NCI-H226 (cell line): ENCODE results near the gene NFIB.

Experiments used
- DNase-seq: peaks from one replicate; pipeline ENCODE4 v3.0.0-alpha.2; 2015

NFIB gene

DNA sequence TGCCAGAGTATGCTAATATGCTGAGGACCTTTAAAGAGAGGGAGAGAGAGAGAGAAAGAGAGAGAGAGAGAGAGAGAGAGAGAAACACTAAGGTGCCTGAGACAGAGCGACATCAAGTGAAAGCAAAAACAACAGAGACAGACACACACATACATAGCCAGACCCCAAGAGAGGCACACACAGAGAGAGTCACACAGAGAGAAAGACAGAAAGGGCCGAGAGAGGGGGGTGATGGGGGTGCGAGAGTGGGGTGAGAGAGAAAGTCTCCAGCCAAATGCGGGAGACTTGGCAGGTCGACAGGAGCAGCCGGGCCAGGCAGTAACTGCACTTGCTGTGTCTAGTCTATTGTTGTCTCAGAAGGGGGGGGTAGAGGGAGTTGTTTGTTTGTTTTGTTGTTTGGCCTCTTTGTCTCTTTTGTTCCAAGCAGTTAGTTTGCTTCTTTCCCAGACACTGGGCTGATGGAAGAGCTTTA is 30.1 kb upstream of the NFIB start:
- no peak for DNase-seq

DNA sequence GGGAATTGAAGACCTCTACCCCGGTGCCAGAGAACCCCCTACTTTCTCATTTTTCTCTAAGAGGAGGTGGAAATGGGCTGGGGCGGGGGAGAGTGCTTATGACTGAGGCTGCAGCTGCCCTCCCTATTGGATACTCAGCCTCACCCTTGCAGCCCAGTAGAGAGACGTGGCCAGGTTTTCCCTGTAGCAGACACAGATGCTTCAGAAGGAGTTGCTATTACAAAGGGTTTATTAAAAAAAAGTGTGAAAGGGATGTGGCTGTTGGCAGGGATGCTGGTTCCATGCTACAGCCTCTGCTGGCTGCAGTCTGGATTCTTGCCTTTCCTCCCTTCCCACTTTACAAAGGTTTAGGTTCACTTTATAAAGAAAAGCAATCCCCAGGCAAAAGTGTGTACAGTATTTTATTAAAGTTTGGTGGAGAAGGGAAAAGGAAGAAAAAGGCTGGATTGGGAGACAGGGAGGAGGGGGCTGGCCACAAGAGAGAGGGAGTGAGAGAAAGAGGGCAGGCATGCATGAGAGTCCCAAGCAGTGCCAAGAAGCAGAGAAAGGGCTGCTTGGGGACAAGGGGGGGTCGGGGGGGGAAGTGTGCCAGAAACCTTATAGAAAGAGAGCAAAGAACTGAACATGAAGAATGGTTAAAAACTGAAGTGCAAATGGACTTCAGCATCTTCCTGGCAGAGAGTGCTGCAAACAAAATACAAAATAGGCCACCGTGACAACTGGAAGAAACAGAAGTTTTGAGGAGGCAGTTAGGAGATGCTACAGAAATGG is 29.5 kb upstream of the NFIB start:
- no peak for DNase-seq

DNA sequence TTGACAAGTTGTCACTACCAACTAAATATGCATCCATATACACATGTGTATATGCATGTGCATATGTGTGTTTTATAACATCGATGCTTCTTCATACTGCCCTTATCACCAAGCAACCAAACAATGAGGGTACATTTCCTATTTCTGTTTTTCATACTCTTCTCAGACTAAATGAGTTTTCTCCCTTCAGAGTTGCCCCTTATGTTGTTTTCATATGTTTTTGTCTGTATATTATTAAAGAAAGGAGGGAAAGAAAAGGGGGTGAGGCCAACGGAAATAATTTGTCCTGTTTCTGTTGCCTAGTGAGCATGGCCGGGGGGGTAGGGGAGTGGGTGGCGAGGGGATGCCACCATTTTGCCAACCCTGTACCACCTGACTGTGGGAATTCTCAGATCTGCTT is 28.8 kb upstream of the NFIB start:
- DNase-seq: no peak

DNA sequence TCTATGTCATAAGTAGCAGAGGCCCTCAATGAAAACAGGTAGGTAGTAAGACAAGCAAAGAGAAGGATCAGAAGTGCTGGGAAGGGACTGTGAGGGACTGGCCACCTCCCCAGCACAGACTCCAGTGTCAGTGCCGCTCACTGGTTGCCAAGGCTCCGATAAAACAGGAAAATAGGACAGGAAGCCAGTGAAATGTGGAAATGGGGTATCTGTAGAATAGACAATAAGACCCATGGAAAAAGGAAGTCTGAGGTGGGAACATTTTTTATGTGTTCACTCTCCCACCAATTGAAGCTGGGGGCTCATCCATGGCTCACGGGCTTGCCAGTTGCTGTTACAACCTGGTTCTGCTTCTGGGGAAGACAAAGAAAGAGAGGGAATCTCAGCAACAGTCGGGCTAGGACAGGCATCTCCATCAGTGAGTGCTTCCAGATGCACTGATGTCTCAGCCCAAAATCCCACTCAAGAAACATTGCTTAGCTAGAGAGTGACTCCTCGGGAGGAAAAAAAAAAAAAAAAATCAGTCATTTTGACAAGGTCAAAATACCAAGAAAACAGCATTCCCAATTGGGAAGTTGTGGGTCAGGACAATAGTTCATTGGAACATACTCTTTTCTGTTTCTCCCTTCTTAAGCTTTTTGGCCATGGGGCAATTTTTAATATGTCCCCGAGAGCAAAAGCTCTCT is 27.6 kb upstream of the NFIB start:
- DNase-seq: no peak

DNA sequence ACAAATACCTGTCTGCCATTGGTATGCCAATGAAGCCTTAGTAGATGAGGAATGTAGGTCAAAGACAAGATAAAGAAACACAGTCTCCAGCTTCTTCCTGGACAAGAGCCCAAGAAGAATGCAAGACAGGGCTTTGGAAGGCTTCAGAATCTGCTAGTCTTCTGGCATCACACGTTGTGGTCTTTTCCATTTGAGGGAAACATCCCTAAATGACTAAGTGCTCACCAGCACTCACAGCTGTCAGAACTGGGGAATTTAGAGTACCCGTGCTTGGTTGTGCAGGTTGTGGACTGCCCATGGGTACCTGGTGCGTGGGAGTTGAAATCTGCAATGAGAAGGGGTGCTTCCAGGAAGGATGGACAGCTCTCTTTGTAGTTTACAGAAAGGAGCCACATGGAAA is 27.1 kb upstream of the NFIB start:
- DNase-seq: no peak

DNA sequence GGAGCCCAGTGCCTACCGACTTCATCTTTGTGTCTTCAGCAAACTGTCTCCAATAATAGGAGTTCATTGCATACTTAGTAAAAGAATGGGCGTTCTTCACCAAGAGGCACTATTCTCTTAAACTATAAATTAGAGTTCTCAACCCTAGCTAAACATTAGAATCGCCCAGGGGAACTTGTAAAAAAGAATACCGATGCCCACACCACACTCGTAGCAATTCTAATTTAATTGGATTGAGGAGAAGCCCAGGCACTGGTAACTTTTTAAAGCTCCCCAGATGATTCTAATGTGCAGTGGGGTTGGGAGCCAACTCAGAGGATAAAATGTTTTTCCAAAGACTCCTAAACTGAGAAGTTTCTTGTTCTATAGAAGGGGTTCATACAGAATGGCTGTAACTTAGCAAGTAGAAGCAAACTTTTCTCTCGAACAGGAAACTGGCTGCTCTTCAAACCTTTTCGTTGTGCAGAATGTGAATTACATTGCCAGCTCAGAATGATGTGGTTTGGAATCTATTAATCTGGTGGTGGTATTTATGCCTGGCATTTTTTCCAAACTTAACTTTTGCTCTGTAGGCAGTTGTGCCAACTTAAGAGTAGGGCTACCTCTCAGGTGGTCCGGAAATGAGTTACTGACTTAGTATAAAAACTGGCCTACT is 26.4 kb upstream of the NFIB start:
- no peak for DNase-seq

DNA sequence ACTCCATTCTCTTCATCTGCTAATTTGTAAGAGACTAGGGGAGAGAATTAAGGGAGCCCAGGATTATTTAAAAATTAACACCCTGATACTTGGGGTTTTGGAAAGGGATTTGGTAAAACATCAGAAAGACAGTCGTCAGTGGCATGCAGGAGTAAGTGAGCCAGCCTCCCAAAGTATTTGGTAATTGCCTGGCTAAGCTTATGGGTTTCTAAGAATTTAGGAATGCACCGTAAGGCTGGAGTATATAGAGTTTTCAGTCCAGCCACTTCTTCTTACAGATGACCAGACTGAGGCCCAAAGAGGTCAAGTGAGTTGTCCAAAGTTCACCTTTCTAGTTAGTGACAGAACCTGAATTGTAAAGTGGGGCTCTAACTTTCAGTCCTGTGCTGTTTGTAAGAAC is 25.8 kb upstream of the NFIB start:
- no peak for DNase-seq

DNA sequence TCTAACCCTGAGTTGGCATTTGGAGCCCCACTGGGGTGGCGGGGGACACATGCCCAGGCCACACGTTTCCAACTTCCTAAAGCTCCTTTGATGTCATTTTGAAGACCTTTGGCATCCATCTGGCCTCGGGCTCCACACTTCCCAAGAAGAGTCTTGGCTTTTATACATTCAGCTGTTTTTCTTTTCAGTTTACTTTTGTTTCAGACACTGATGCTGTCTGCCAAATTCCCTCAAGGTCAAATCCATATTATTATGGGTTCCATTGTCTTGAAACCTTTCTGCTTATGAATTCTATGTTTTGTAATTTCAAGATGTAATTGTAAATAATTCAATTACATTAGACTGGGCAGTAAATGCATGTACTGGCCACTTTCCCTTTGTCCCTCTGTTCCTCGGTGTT is 23.7 kb upstream of the NFIB start:
- DNase-seq: no peak

DNA sequence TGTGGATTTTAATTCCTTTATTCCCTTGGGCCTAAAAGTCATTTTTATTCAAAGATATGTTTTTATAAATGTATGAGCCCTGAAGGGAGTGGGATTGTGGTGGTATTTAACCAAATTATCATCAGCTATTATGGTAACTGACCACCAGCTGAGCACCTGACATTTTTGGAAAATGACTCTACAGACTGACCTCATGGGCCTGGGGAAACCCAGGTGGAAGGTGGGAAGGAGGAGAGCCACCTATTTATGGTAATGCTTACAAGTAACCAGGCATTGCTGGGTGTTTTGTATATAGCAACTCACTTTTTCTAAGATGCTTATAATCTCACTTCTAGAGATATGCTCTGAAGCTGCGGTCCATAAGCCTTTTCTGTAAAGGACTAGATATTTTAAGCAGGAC is 22.3 kb upstream of the NFIB start:
- no peak for DNase-seq

DNA sequence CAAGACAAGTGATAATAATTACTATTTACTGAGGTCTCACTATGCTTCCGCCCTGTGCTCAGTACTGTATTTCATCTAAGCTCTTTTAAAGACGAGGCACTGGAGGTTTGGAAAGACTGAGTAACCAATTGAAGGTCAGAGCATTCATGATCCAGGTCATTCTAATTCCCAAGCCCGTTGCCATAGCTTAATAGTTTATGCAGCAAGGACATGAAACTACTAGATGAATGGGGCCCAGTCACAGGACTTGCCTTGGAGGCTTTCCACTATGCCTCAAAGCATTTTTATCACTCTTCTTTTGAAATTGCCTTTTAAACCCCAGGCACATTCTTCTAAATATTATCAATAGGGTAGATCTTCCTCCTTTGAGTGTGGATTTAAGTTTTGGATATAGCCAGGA is 17.2 kb upstream of the NFIB start:
- no peak for DNase-seq

DNA sequence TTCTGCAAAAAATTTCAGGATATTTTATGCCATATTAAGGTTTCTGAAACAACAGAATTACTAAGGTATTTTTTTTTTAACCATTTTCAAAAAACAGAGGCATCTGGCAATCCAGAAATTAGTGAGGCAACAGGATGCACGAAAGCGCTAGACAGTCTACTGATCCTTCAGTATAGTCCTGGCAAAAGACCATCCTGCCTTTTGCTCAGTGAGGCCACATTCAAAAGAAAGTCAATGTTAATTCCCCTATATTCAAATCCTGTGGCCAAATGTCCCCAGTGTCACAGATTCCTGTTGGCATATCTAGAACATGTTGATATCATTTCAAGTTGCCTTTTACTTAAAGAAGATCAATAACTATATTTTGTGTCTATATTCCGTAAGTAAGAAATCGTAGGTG is 13.1 kb upstream of the NFIB start:
- DNase-seq: no peak

DNA sequence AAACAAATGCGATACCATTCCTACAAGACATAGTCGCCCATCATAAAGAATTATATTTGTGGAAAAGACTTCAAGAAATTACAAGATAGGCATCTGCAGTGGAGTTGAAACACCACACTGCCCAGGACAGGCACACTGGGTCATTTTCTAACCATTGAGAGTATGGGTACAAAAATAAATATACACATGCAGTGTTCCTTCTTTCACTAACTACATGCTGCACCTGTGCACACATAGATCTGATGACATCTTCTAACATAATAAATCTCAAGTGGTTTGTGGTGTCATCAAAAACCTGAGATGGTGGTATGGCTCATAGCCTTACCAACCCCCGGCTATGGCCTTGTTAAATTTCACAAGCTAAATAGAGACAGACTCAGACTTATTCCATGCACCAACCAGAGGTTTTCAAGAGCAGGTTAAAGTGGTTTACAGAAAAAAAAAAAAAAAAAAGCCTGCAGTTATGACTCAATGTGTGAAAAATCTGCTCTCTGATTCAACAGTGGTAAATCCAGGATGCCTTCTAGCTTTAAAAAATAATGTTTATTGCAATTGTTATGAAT is 12.4 kb upstream of the NFIB start:
- DNase-seq: peak; percentile 60

DNA sequence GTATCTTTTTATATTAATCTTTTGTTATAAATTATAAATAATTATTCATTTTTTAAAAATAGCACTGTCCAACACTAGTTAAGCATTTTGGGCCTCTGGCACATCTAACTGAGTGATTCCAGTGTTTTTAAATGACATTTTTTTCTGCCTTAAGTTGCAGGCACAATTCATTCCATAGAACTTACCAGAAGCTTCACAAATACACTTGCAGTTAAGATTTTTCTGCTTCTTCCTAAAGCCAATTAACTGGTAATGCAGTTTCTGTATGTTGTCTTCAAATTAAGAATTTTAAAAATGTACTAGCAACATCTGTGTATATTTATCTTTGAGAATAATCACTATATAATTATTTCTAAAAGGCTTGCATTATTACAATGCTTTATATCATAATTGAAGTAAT is 11.2 kb upstream of the NFIB start:
- no peak for DNase-seq

DNA sequence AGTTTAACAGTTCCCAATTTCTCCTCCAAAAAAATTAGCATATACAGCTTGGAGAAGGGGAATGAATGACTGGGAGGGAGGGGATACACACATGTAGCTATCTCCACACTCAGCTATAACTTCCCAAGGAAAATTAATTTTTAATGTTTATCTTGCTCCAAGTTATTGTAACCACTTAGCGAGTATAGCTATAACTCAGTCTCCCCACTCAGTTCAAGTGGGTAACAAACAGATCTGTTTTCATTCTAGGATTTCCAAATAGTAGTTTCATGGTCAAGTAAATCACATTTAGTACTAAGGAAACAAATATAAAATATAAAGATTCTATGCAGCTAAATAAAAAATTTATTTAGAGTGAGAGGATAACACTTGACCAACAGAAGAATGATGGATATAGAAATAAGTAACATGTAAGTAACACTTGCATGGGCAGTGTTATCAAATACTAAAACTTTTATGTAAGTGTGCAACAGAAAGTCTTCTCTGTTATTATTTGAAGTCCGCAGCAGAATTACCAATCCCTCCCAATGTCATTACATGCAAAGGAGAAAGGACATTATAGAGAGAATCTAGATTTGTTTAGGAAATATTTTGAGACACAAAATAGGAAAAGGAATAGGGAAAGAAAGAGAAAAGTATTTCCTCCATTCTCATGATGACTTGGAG is 10.2 kb upstream of the NFIB start:
- DNase-seq: no peak

DNA sequence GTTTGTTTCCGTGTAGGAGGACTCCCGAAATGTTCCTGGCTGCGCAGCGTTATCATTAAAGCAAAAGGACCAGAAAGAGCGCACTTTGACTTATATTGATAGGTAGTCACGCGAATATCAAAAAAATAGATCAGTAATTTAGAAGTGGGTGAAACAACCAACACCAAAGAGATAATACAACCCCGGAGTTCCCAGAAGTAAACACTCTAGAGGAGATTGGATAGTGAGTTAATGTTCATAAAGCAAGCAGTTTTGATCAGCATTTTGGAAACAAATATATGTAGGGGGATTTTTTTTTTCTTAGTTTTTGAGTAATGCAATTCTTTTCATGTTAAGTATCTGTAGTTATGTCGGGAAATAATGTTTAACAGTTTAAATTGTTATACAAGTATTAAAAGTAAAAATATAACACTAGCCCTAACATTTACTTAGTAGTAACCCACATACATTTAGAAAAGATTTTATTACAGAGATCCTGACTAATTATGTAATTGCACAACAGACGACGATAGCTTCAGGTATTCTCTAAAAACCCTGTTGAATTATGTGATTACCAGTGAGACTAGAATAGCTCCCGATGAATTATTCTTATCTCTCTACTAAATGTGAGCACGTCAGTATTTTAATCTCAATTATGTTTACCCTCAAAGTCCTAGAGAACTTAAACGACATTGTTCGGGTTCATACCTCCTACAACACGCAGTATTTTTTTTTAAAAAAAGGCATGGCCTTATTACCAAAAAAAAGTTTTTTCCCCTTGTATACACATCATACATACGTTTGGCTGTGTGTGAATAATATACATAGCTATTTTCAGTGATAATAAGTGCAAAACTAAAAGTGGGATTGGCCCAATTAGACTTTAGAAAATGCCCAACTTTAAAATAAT is 9.4 kb upstream of the NFIB start:
- no peak for DNase-seq

DNA sequence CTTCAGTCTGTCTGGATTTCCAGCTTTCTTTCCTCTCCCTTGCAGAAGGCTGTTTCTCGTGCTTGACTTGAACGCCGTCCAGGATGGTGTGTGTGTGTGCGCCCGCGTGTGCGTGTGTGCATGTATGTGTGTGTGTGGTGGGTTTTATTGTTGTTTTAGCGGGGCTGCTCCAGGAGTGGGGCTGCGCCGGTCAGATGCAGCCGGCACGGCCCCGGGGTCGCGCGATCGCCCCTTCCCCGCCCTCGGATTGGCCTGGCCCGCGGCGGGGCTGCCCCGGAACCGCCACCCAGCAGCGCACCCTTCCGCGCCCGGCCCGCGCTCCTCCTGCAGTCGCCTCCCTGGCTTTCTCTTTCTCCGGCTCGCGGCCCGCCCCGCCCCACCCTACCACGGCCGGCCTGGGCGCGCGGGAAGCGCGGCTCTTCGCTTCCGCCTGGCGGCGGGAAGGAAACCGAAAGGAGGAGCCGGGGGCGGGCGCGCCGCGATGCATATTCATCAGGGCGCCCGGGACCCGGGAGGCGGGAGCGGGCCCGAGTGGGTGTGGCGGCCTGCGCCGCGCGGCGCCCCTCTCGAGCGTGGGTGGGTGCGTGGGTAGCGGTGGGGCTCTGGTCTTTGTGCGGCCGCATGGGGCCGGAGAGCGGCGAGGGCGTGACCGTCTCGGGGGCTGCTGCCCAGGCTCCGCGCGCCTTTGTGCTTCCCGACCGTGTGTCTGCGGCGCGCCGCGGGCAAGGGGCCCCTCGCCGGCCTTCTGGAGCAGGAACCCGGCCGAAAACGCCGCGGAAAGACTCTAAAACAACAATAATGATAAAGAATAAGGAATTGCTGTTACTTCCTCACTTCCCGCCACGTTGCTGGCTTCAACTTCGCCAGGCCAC is 8.5 kb upstream of the NFIB start:
- DNase-seq: peak; percentile 89

DNA sequence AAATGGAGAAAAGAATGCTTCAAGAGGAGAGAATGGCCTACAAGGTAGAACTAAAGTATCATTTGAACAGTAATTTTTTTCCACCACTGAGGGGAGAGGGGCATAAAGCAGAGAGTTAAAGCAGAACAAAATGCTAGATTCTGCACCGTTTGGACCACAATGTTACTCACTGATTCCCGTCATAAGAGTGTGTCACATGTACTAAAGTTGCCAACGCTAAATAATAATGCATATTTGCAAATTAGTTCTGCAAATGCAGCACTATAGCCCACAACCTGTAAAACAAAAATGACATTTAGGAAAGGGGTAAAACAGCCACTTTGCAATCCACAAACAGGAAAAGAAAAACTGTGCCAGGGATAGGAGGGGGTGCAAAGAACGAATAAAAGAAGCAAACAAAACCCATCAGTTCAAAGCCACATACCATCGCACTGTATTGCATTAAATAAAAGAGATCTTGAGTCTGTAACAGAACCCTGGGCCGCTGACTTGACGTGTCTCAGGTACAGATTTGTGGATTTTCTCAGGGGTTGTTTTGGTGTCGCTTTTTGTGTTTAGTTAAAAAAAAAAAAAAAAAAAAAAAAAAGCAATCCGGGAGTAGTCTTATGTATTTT is 7.7 kb upstream of the NFIB start:
- DNase-seq: no peak

DNA sequence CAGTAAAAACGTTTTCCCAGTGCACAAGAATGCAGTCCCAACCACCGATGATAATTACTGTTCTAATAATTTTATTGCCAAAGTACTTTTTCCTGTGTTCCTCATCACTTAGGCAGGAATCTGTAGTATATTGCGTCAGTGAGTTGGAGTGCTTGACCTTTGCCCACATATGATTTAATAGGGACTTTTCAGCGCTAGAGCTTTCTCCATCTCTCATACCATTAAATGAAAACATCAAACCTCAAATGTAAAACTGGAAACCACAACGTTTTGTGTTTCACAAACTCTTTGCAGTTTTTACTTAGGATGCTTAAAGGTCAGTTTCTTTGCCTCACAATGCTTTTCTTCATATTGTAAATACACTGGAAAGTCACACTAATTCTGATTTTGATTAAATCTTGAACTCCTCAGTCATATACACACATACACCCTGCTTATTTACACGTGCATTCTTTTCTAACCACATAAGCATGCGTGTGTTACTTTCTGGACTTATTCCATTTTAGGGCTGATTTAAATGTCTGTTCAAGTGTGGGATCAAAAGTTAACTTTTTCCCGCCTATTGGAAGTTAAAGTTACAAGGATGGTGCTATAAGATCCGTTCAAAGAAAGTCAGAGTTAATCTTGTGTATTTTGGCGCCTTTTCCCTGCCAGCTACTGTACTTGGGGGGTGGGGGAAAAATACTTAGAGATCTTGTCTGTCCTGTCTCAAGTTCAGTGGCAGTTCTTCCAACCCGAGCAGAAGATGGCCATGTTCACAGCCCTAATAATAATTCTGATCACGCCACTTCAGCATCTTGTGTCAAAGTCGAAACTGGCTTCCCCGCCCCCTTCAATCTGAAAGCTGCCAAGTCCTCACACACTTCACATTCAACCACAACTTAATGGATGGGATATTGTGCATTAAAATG is 6.6 kb upstream of the NFIB start:
- DNase-seq: peak; percentile 82

DNA sequence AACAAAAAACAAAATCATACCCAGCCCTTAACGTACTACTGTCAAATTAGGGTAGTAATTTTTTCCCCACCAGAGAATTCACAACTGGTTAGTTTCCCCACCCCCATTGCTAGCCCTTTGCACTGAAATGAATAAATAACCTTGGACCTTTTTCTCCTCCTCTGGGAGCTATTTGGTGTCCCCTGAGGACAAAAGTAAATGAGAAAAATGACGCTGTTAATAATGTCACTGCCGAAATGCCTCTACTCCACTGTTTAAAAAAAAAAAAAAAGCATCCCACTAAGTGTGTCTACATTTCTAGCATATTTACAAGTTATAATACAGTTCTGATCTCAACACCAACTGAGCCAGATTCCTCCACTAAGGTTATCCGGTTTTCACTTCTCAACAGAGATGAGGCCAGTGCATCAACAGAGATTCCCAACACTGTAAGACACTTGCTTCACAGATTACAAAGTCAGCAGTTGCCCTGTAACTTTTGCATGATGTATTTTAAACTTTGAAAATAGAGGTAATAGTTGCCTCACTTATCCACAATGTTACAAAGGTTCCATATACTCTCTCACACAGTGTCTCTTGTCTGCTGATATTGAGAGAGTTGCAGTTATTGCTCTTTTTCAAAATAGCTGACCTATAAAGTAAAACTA is 5.1 kb upstream of the NFIB start:
- no peak for DNase-seq
